ENCODE results near the gene GABARAPL1. TPM values are rescaled to one million over a fixed set of nuclear protein-coding genes. Genes with fewer than 3 reads are reported as not detected.
A peak's percentile ranks its signal among the peaks of the same experiment; 100 is the strongest.

Gene GABARAPL1
- total RNA-seq, 4 donors from 2014 or later = 115 to 216 (median 148) TPM

DNA sequence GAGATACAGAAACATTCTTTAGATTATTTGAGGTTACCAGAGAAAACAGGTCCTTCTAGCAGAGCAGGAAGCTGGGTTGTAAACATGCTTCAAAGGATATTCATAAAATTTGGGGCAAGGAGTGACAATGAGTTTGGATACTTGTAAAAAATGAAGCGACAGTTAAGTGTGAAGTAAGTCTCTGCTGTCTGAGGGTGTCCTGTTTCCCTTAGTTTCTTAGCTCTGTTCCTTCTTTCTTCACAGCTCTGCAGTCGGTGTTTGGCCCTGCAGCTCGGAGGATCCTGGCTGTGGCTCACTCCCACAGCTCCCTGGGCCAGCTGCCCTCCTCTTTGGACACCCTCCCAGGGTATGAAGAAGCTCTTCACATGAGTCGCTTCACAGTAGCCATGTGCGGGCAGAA, 23.0 kb upstream of the GABARAPL1 start:
- intact Hi-C loops (cut with DNase I) = no loop called here
- Histone ChIP-seq H3K27me3 (no peaks in the 10 kb centered on the region), H3K4me3 (replicated peaks in 1 of 3) (no peak overlapping the region), H3K36me3 (no peaks in the 10 kb centered on the region), H3K27ac (no peak overlapping the region), H3K4me1 (no peaks in the 10 kb centered on the region), H3K9me3 (no peaks in the 10 kb centered on the region)
- WGBS, 2 donors = 58 to 63% methylated on average over 5 of the region's 5 CpGs
- no peak for DNase-seq
- TF ChIP-seq, protein P1, sequence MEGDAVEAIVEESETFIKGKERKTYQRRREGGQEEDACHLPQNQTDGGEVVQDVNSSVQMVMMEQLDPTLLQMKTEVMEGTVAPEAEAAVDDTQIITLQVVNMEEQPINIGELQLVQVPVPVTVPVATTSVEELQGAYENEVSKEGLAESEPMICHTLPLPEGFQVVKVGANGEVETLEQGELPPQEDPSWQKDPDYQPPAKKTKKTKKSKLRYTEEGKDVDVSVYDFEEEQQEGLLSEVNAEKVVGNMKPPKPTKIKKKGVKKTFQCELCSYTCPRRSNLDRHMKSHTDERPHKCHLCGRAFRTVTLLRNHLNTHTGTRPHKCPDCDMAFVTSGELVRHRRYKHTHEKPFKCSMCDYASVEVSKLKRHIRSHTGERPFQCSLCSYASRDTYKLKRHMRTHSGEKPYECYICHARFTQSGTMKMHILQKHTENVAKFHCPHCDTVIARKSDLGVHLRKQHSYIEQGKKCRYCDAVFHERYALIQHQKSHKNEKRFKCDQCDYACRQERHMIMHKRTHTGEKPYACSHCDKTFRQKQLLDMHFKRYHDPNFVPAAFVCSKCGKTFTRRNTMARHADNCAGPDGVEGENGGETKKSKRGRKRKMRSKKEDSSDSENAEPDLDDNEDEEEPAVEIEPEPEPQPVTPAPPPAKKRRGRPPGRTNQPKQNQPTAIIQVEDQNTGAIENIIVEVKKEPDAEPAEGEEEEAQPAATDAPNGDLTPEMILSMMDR (IDR thresholded peaks at IDR 0.05) = no peak
- TF ChIP-seq POLR2A (IDR thresholded peaks at IDR 0.05) = no peak

DNA sequence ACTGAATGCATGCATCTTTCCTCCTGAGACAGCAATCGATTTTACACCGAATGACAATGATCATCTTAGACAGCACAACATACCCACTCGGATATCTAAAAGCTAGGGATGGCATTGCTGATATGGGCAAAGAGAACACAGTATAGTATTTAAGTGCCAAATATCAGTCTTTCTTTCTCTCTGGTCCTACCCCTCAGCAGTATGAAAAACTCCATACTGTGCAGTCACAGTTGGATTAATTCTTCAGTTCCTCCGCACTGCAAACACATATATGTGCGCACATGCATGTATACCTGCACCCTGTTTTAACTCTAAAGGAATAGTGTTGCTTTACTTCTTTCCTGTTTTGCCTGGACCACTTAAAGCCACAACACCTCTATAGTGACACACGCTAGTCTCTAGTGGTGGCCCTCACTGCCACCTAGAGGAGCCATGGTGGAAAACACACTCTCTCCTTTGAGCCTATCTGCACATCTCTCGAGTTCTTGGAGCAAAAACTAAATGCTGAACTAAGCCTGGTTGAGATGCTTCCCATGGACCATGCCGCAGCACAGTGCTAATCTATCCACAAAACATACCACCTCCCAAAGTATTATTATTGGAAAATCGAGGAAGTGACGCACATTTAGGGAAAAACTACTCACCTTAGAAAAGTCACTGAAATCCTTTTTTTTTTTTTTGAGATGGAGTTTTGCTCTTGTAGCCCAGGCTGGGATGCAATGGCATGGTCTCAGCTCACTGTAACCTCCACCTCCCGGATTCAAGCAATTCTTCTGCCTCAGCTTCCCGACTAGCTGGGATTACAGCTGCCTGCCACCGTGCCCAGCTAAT, 21.9 kb upstream of the GABARAPL1 start:
- Histone ChIP-seq H3K4me1 (no peaks in the 10 kb centered on the region), H3K4me3 (replicated peaks in 1 of 3) (no peak overlapping the region), H3K9me3 (no peaks in the 10 kb centered on the region), H3K27ac (no peak overlapping the region), H3K27me3 (no peaks in the 10 kb centered on the region), H3K36me3 (no peaks in the 10 kb centered on the region)
- 44 to 46% methylated on average over 13 of the region's 13 CpGs for WGBS, 2 donors
- TF ChIP-seq, protein P1 (IDR thresholded peaks at IDR 0.05) = peak; percentile 34 to 78 (median 62)
- no peak for TF ChIP-seq POLR2A (IDR thresholded peaks at IDR 0.05)
- peak; percentile 50 to 51 for DNase-seq
- intact Hi-C loops (cut with DNase I) = no loop called here

DNA sequence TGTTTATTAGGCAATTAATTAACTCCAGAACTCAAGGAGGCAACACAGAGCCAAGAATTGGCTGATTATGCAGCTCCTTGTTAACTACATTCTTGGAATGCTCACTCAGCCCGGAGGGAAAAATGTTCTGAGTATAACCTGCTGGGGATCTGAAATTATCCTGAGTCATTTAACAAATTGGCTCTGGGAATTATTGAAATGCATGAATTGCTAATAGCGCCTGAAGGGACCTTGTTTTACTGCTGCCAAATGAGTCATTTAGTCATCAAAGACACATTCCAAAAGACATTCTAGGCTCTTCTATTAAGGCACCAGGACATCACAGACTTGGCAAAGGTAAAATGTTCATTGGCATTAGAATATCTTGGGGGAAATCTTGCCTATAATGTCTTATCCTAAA, 20.8 kb upstream of the GABARAPL1 start:
- no peaks in the 10 kb centered on the region for H3K27me3 ChIP-seq
- H3K36me3 ChIP-seq = no peaks in the 10 kb centered on the region
- H3K4me1 ChIP-seq = no peaks in the 10 kb centered on the region
- TF ChIP-seq POLR2A (IDR thresholded peaks at IDR 0.05) = no peak
- TF ChIP-seq, protein P1 (IDR thresholded peaks at IDR 0.05) = no peak
- no peaks in the 10 kb centered on the region for H3K9me3 ChIP-seq
- no peak overlapping the region for H3K4me3 ChIP-seq (replicated peaks in 1 of 3)
- intact Hi-C loops (cut with DNase I) = no loop called here
- no peak for DNase-seq
- H3K27ac ChIP-seq = no peak overlapping the region
- 40 to 43% methylated on average over 2 of the region's 2 CpGs for WGBS, 2 donors

DNA sequence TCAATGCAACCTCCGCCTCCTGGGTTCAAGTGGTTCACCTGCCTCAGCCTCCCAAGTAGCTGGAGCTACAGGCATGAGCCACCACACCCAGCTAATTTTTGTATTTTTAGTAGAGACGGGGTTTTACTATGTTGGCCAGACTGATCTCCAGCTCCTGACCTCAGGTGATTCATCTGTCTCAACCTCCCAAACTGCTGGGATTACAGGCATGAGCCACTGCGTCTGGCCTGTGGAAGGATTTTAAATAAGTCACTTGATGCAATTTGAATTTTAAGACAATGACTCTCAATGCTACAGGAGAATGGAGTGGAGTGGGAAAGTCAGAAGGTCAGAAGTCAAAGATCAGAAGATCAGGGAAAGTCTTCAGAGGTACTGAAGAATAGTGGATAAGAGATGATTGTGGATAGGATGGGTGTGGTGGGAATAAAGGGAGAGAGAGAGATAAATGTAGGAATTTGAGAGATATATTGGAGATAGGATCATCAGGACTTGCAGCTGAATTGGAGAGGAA, 18.5 kb upstream of the GABARAPL1 start:
- Histone ChIP-seq H3K4me3 (replicated peaks in 1 of 3) (no peak overlapping the region), H3K9me3 (no peaks in the 10 kb centered on the region), H3K27ac (no peak overlapping the region), H3K4me1 (no peaks in the 10 kb centered on the region), H3K36me3 (no peaks in the 10 kb centered on the region), H3K27me3 (no peaks in the 10 kb centered on the region)
- no peak for DNase-seq
- TF ChIP-seq, protein P1 (IDR thresholded peaks at IDR 0.05) = no peak
- no peak for TF ChIP-seq POLR2A (IDR thresholded peaks at IDR 0.05)
- intact Hi-C loops (cut with DNase I) = no loop called here
- WGBS, 2 donors = 92 to 94% methylated on average over 3 of the region's 3 CpGs

DNA sequence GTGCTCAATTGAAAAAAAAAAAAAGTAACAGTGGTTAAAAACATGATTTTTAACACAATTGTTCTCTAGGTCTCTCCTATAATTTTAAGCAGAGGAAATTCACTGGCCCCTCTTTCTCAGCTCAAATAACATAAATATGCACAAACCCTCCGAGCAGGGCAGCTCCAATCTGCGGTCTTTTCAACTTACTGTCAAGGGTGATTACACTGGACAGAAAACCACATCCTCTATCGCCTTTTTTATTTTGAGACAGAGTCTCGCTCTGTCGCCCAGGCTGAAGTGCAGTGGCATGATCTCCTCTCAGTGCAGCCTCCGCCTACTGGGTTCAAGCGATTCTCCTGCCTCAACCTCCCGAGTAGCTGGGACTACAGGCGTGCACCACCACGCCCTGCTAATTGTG, 16.5 kb upstream of the GABARAPL1 start:
- 78 to 81% methylated on average over 10 of the region's 10 CpGs for WGBS, 2 donors
- no peaks in the 10 kb centered on the region for H3K36me3 ChIP-seq
- H3K9me3 ChIP-seq = no peaks in the 10 kb centered on the region
- no peak overlapping the region for H3K27ac ChIP-seq
- H3K4me1 ChIP-seq = no peaks in the 10 kb centered on the region
- DNase-seq = no peak
- intact Hi-C loops (cut with DNase I) = no loop called here
- no peaks in the 10 kb centered on the region for H3K27me3 ChIP-seq
- no peak for TF ChIP-seq POLR2A (IDR thresholded peaks at IDR 0.05)
- TF ChIP-seq, protein P1 (IDR thresholded peaks at IDR 0.05) = no peak
- H3K4me3 ChIP-seq (replicated peaks in 1 of 3) = no peak overlapping the region

Data from thyroid gland (tissue), 4 donors.